Breast epithelium (tissue), 3 donors: ENCODE measurements around the gene GPR32.

Experiments used
- POLR2A ChIP-seq: fragments of 450-650 bp; IDR thresholded peaks from one replicate; pipeline ENCODE4 v1.6.1; 2016; ENCODE audit warnings: antibody characterized with exemption, mild to moderate bottlenecking, moderate library complexity
- TF ChIP-seq, protein P1 (sequence below), 3 donors: fragments of 450-650 bp; IDR thresholded peaks; one replicate each; pipeline ENCODE4 v1.5.1; 2016 to 2017; ENCODE audit warnings: antibody characterized with exemption in 3 of 3, mild to moderate bottlenecking in 3 of 3, moderate library complexity in 3 of 3

GRCh38 chr19:50735869-50736268, 34.4 kb upstream of the GPR32 start:
- TF ChIP-seq, protein P1, sequence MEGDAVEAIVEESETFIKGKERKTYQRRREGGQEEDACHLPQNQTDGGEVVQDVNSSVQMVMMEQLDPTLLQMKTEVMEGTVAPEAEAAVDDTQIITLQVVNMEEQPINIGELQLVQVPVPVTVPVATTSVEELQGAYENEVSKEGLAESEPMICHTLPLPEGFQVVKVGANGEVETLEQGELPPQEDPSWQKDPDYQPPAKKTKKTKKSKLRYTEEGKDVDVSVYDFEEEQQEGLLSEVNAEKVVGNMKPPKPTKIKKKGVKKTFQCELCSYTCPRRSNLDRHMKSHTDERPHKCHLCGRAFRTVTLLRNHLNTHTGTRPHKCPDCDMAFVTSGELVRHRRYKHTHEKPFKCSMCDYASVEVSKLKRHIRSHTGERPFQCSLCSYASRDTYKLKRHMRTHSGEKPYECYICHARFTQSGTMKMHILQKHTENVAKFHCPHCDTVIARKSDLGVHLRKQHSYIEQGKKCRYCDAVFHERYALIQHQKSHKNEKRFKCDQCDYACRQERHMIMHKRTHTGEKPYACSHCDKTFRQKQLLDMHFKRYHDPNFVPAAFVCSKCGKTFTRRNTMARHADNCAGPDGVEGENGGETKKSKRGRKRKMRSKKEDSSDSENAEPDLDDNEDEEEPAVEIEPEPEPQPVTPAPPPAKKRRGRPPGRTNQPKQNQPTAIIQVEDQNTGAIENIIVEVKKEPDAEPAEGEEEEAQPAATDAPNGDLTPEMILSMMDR (IDR thresholded peaks at IDR 0.05) = no peak
- no peak for TF ChIP-seq POLR2A
